ENCODE results near the gene MC5R. TPM values are rescaled to one million over a fixed set of nuclear protein-coding genes. Genes with fewer than 3 reads are reported as not detected.
"Not testable (repeated sequence)": the region's sequence is repeated elsewhere in the genome, so short reads cannot be mapped to it uniquely, and the experiment has no call there.

MC5R gene
- total and polyA plus RNA-seq, 2 donors, result not detected

DNA sequence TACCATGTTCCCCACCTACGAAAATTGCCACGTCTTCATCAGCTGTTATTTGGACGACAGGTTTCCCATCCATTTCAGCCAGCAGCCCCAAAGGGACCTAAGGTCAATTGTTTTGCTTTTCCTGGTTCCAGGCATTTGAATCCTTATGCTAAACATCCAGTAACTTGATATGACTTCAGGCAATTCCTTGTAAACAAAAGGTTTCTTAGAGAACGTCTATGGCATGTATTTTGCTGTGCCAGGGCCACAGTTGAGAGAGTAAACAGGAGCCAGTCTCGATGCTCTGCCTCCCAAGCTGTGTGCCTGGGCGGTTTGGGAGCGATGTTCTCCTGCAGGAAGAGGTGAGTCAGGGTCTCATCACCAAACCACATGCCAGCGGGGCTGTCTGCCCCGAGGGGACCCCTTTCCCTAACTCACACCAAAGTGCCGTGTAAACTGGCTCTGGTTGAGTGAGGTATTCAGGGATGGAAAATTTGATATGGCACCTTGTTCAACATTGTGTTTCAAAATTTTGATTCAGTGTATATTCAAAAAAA lies 12.9 kb upstream of the MC5R start:
- no peak for DNase-seq (ENCODE audit: extremely low spot score)
- Histone ChIP-seq H3K36me3 (ENCODE audit: insufficient read depth) (no peaks in the 10 kb centered on the region), H3K27ac (ENCODE audit: low read depth) (no peak overlapping the region), H3K4me1 (ENCODE audit: insufficient read depth) (peaks cover 2% of the 10 kb centered on the region), H3K4me3 (ENCODE audit: low read depth, low read length) (no peak overlapping the region)
- WGBS, result 55% methylated on average over 10 of the region's 10 CpGs

DNA sequence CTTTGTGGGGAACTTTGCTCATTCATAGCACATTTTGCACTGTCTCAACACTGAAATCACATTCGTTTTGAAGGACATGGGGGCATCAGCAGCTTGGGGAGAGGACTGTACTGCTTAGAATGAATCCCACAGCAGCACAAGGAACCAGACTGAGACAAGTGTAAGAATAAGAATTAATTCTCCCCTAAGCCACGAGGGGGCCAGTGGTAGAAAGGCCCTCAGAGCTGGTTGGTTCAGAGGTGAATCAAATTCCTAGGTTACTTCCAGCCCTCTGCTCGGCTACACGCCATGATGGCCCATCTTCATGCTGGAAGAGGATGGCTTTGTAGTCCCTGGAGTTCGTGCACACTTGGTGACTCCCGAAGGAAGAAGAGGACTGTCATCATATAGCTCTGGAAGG lies 12.0 kb upstream of the MC5R start:
- H3K27ac ChIP-seq (ENCODE audit: low read depth), result no peak overlapping the region

DNA sequence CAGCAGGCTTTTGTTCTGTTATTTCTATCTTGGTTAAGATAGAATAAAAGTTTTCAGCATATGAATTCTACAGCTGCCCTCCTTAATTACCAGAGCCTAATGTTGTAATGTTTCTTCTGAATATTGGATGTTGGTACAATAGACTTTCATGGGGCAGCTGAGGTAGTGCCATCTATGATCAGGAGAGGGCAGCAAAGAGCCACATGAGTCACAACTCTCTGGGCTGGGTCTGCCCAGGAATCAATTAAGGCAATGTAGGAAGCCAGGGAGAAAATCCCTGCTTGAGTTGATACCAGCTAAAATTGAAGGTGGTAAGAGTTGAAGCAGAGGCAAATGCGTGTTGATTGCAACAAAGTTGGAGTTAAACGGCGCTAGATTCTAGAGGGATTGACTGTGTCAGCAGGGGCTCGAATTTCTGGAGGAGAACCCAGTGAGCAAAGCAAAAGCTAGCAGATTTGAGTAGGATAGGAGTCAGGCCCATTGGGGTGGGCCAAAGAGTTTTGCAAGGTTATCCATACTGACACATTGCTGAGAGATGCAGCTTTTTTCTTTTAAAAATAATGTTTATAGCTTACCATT lies 10.6 kb upstream of the MC5R start:
- no peak for DNase-seq (ENCODE audit: extremely low spot score)
- Histone ChIP-seq H3K4me1 (ENCODE audit: insufficient read depth) (no peaks in the 10 kb centered on the region), H3K27ac (ENCODE audit: low read depth) (no peak overlapping the region), H3K4me3 (ENCODE audit: low read depth, low read length) (no peak overlapping the region), H3K36me3 (ENCODE audit: insufficient read depth) (no peaks in the 10 kb centered on the region)
- 18% methylated on average over 4 of the region's 4 CpGs for WGBS

More for the DNA sequence above, 12.0 kb upstream of the MC5R start:
- no peak for DNase-seq (ENCODE audit: extremely low spot score)
- no peak overlapping the region for H3K4me3 ChIP-seq (ENCODE audit: low read depth, low read length)
- 62% methylated on average over 6 of the region's 6 CpGs for WGBS
- H3K36me3 ChIP-seq (ENCODE audit: insufficient read depth), result no peaks in the 10 kb centered on the region
- peaks cover 2% of the 10 kb centered on the region for H3K4me1 ChIP-seq (ENCODE audit: insufficient read depth)

GRCh38 chr18:13826209-13826608 lies 2.3 kb downstream of the MC5R start:
- Histone ChIP-seq H3K27ac (ENCODE audit: low read depth) (no peak overlapping the region), H3K36me3 (ENCODE audit: insufficient read depth) (no peaks in the 10 kb centered on the region), H3K4me3 (ENCODE audit: low read depth, low read length) (no peak overlapping the region), H3K4me1 (ENCODE audit: insufficient read depth) (no peaks in the 10 kb centered on the region)
- no peak for DNase-seq (ENCODE audit: extremely low spot score)
- WGBS, result 94% methylated on average over 26 of the region's 26 CpGs

GRCh38 chr18:13831864-13832508 lies 8.0 kb downstream of the MC5R start:
- Histone ChIP-seq H3K4me1 (ENCODE audit: insufficient read depth) (no peaks in the 10 kb centered on the region), H3K36me3 (ENCODE audit: insufficient read depth) (no peaks in the 10 kb centered on the region), H3K27ac (ENCODE audit: low read depth) (no peak overlapping the region), H3K4me3 (ENCODE audit: low read depth, low read length) (no peak overlapping the region)
- no peak for DNase-seq (ENCODE audit: extremely low spot score)
- 71% methylated on average over 11 of the region's 11 CpGs for WGBS

DNA sequence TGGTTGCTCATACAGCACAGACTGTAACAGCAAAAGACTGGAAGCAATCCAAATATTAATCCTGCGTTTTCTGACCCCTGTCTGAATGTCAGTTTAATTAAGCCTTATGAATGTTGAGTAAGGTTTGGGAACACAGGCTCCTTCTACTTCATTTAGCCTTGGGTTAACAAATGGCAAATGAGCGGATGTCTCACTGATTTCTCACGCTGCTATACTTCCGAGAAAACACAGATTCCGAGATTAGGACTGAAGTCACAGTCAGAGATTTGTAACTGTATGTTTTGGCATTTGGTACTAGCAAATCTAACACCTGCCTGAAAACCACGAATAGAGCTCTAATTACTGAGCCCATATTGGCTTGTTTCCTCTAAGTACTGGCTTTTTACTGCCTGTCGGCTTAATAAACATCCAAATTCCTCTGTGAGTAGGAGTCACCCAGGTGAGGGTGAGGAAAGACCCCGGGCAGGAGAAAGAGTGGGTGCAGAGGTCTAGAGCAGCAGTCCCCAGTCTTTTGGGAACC lies 10.6 kb downstream of the MC5R start:
- DNase-seq (ENCODE audit: extremely low spot score), result no peak
- H3K4me1 ChIP-seq (ENCODE audit: insufficient read depth), result no peaks in the 10 kb centered on the region
- no peak overlapping the region for H3K27ac ChIP-seq (ENCODE audit: low read depth)
- H3K4me3 ChIP-seq (ENCODE audit: low read depth, low read length), result no peak overlapping the region
- H3K36me3 ChIP-seq (ENCODE audit: insufficient read depth), result no peaks in the 10 kb centered on the region
- WGBS, result 44% methylated on average over 8 of the region's 8 CpGs

GRCh38 chr18:13835202-13835601 lies 11.3 kb downstream of the MC5R start:
- Histone ChIP-seq H3K4me1 (ENCODE audit: insufficient read depth) (no peaks in the 10 kb centered on the region), H3K27ac (ENCODE audit: low read depth) (no peak overlapping the region), H3K4me3 (ENCODE audit: low read depth, low read length) (no peak overlapping the region), H3K36me3 (ENCODE audit: insufficient read depth) (no peaks in the 10 kb centered on the region)
- DNase-seq (ENCODE audit: extremely low spot score), result no peak
- WGBS, result 74% methylated on average over 6 of the region's 6 CpGs

- Histone ChIP-seq H3K27ac (ENCODE audit: low read depth) (no peak overlapping the region), H3K4me3 (ENCODE audit: low read depth, low read length) (no peak overlapping the region), H3K4me1 (ENCODE audit: insufficient read depth) (no peaks in the 10 kb centered on the region), H3K36me3 (ENCODE audit: insufficient read depth) (no peaks in the 10 kb centered on the region)
- DNase-seq (ENCODE audit: extremely low spot score), result no peak
- 94% methylated on average over 22 of the region's 22 CpGs for WGBS
Measured at GRCh38 chr18:13836559-13836958, 12.6 kb downstream of the MC5R start.

- H3K4me1 ChIP-seq (ENCODE audit: insufficient read depth), result no peaks in the 10 kb centered on the region
- H3K4me3 ChIP-seq (ENCODE audit: low read depth, low read length), result no peak overlapping the region
- 85% methylated on average over 4 of the region's 4 CpGs for WGBS
- H3K36me3 ChIP-seq (ENCODE audit: insufficient read depth), result no peaks in the 10 kb centered on the region
- H3K27ac ChIP-seq (ENCODE audit: low read depth), result no peak overlapping the region
- no peak for DNase-seq (ENCODE audit: extremely low spot score)
Measured at GRCh38 chr18:13849791-13850190, 25.8 kb downstream of the MC5R start.

DNA sequence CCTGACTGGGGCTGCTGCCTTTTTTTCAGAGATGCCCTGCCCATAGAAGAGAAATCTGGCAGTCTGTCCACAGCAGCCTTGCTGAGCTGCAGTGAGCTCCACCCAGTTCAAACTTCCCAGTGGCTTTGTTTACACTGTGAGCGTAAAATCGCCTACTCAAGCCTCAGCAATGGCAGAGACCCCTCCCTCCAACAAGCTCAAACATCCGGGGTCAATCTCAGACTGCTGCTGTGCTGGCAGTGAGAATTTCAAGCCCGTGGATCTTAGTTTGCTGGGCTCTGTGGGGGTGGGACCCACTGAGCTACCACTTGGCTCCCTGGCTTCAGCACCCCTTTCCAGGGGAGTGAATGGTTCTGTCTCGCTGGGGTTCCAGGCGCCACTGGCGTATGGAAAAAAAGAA lies 38.9 kb downstream of the MC5R start:
- 27% methylated on average over 7 of the region's 7 CpGs for WGBS
- not testable (repeated sequence) for H3K4me1 ChIP-seq (ENCODE audit: insufficient read depth); DNase-seq (ENCODE audit: extremely low spot score); H3K27ac ChIP-seq (ENCODE audit: low read depth); H3K4me3 ChIP-seq (ENCODE audit: low read depth, low read length); H3K36me3 ChIP-seq (ENCODE audit: insufficient read depth)

DNA sequence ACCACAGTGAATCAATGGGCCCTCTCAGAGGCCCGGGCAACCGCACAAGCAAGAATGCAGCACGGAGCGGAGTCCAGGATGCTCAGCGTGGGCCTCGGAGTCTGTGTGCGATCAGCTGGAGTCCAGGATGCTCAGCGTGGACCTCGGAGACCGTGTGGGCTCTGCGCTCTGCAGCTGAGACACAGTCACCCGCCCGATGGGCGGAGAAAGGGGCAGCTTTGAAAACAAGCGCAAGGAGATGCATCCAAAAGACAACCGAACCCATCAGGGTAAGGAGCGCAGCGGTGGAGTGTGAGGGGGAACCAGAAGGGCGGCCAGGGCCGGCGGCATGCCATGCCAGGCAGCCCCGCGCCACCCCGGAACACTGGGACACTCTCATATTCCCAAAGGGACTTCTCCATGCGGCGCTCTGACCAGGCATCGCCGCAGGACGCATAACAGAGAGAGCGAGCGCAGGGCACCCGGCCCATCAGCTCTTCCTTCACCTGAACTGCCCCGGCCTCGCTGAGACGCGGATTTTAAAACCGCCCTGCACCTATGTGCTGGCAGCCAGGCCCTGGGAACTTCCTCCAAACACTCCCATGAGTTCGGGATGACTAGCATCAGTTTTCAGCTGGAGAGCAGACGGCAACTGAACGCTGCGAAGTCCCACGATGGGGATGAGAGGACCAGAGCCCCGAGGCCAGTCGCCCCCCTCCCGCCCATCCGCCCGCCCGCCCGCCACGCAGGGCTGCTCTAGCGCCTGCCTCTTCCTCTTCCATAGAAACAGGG lies 44.7 kb downstream of the MC5R start:
- H3K4me1 ChIP-seq (ENCODE audit: insufficient read depth), result no peaks in the 10 kb centered on the region
- no peak overlapping the region for H3K27ac ChIP-seq (ENCODE audit: low read depth)
- H3K4me3 ChIP-seq (ENCODE audit: low read depth, low read length), result no peak overlapping the region
- H3K36me3 ChIP-seq (ENCODE audit: insufficient read depth), result no peaks in the 10 kb centered on the region
- 3% methylated on average over 51 of the region's 51 CpGs for WGBS
- no peak for DNase-seq (ENCODE audit: extremely low spot score)

DNA sequence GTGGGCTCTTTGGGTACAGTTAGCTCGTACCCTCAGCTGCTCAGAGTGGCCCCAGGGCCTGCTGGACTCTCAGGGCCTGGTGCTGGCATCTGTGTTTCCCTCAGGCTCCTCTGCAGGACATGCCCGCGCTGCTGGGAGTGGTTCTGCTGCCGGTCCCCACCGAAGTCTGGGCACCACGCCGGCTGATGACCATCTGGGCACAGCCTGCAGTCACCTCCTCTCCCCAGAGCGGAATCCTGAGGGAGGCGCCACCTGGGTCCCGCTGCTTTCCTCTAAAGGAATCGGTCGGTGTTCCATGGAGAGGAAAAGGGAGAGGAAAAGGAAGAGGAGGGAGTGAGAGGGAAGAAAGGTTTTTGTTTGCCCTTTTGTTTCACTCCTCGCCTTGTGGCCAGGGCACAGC lies 47.8 kb downstream of the MC5R start:
- 57% methylated on average over 13 of the region's 13 CpGs for WGBS
- Histone ChIP-seq H3K36me3 (ENCODE audit: insufficient read depth) (no peaks in the 10 kb centered on the region), H3K4me3 (ENCODE audit: low read depth, low read length) (no peak overlapping the region), H3K27ac (ENCODE audit: low read depth) (no peak overlapping the region), H3K4me1 (ENCODE audit: insufficient read depth) (no peaks in the 10 kb centered on the region)
- no peak for DNase-seq (ENCODE audit: extremely low spot score)

DNA sequence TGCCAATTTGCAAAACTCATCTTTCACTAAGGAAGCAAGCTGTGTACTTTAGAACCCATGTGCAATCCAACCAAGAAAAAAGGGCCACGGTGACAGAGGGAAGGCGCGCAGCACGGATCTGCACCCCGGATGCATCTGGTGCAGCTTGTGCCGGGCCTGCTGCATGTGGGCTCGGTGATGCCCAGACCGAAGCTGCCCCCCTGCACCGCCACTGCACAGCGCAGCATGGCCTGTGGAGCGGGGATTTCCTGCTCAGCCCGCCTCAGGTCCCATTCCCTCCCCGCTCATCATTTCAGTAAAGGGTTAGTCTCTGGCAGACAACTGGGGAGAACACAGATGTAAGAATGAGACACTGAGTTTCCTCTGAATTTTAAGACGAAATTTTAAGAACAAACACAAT lies 48.4 kb downstream of the MC5R start:
- no peak for DNase-seq (ENCODE audit: extremely low spot score)
- Histone ChIP-seq H3K36me3 (ENCODE audit: insufficient read depth) (no peaks in the 10 kb centered on the region), H3K4me3 (ENCODE audit: low read depth, low read length) (no peak overlapping the region), H3K27ac (ENCODE audit: low read depth) (no peak overlapping the region), H3K4me1 (ENCODE audit: insufficient read depth) (no peaks in the 10 kb centered on the region)
- 86% methylated on average over 14 of the region's 14 CpGs for WGBS

DNA sequence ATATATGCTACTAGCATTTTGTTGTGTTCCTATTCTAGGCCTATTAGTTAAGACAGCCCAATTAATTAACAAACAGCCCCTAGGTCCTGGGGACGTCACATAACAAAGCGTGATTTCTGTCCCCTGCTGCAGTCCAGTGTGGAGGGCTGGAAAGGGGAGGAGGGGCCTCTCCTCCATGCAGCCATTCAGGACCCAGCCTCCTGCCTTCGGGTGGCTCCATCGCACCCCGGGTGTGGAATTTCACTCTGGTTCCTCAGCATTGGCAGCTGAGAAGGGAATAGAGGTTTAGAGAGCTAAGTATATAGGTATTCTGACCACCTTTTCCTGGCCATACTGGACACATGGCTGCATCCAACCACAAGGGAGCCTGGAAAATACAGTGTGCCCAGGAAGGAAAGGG lies 49.0 kb downstream of the MC5R start:
- H3K36me3 ChIP-seq (ENCODE audit: insufficient read depth), result no peaks in the 10 kb centered on the region
- H3K27ac ChIP-seq (ENCODE audit: low read depth), result no peak overlapping the region
- no peak for DNase-seq (ENCODE audit: extremely low spot score)
- no peak overlapping the region for H3K4me3 ChIP-seq (ENCODE audit: low read depth, low read length)
- no peaks in the 10 kb centered on the region for H3K4me1 ChIP-seq (ENCODE audit: insufficient read depth)
- 59% methylated on average over 5 of the region's 5 CpGs for WGBS
